ENCODE data around the gene RPS16. TPM values are rescaled to one million over a fixed set of nuclear protein-coding genes. Genes with fewer than 3 reads are reported as not detected.
"Not testable (repeated sequence)": the region's sequence is repeated elsewhere in the genome, so short reads cannot be mapped to it uniquely, and the experiment has no call there.

RPS16 gene
- total and polyA plus RNA-seq, 3 donors from 2014 or later: 628 to 1,146 (median 1,122) TPM

- Histone ChIP-seq H3K27ac (peak within 1 kb of the TSS; percentile 44 to 83), H3K9me3 (no peaks in the 10 kb centered on the region), H3K4me3 (peak within 1 kb of the TSS; percentile 81 to 98), H3K36me3 (ENCODE audit: low read depth, missing control alignments) (no peaks in the 10 kb centered on the region), H3K27me3 (no peaks in the 10 kb centered on the region), H3K4me1 (peaks cover 7% of the 10 kb centered on the region)
- DNase-seq: peak; percentile 97
- intact Hi-C loops (cut with DNase I; ENCODE audit: low total_unique reads): no loop called here
- WGBS, 2 donors: 1% methylated on average over 17 to 62 of the region's 62 CpGs
- TF ChIP-seq POLR2A (IDR thresholded peaks at IDR 0.05): peak; percentile 44
- peak in 1 of 3 experiments; percentile 13 for TF ChIP-seq CTCF (IDR thresholded peaks at IDR 0.05)
Measured at GRCh38 chr19:39480337-39481228, 44.8 kb upstream of the RPS16 start, which contains the start of gene TIMM50. TIMM50 (plus strand) TSS chr19:39480838; CDS start chr19:39480854, 16 bp downstream.

- Histone ChIP-seq H3K4me3 (peak overlapping the region in 1 of 2 donors; percentile 81), H3K27ac (peak overlapping the region; percentile 41 to 83), H3K4me1 (peaks cover 7% of the 10 kb centered on the region), H3K27me3 (no peaks in the 10 kb centered on the region), H3K9me3 (no peaks in the 10 kb centered on the region), H3K36me3 (ENCODE audit: low read depth, missing control alignments) (no peaks in the 10 kb centered on the region)
- intact Hi-C loops (cut with DNase I; ENCODE audit: low total_unique reads): no loop called here
- WGBS, 2 donors: 28 to 30% methylated on average over 10 of the region's 10 CpGs
- no peak for DNase-seq
- no peak for TF ChIP-seq CTCF (IDR thresholded peaks at IDR 0.05)
- TF ChIP-seq POLR2A (IDR thresholded peaks at IDR 0.05): no peak
Measured at GRCh38 chr19:39479916-39480315, 44.2 kb upstream of the RPS16 start.

- DNase-seq; H3K27me3 ChIP-seq; H3K9me3 ChIP-seq; H3K4me3 ChIP-seq; intact Hi-C loops (cut with DNase I; ENCODE audit: low total_unique reads); H3K4me1 ChIP-seq; H3K36me3 ChIP-seq (ENCODE audit: low read depth, missing control alignments): not testable (repeated sequence)
- peak overlapping the region in 1 of 2 donors; percentile 83 for H3K27ac ChIP-seq
- 70 to 77% methylated on average over 11 of the region's 11 CpGs for WGBS, 2 donors
Measured at GRCh38 chr19:39479319-39479801, 43.6 kb upstream of the RPS16 start.

GRCh38 chr19:39475748-39476147, 40.0 kb upstream of the RPS16 start:
- H3K27ac ChIP-seq: no peak overlapping the region
- 90 to 100% methylated on average over 2 of the region's 2 CpGs for WGBS, 2 donors
- no peaks in the 10 kb centered on the region for H3K9me3 ChIP-seq
- no peaks in the 10 kb centered on the region for H3K27me3 ChIP-seq
- H3K4me3 ChIP-seq: no peak overlapping the region
- H3K36me3 ChIP-seq (ENCODE audit: low read depth, missing control alignments): no peaks in the 10 kb centered on the region
- TF ChIP-seq POLR2A (IDR thresholded peaks at IDR 0.05) (no peak), CTCF (IDR thresholded peaks at IDR 0.05) (no peak)
- intact Hi-C loops (cut with DNase I; ENCODE audit: low total_unique reads): no loop called here
- H3K4me1 ChIP-seq: no peaks in the 10 kb centered on the region
- DNase-seq: no peak

GRCh38 chr19:39474139-39474620, 38.4 kb upstream of the RPS16 start:
- 62 to 65% methylated on average over 6 to 9 of the region's 9 CpGs for WGBS, 2 donors
- no peak overlapping the region for H3K4me3 ChIP-seq
- no peaks in the 10 kb centered on the region for H3K36me3 ChIP-seq (ENCODE audit: low read depth, missing control alignments)
- TF ChIP-seq POLR2A (IDR thresholded peaks at IDR 0.05) (no peak), CTCF (IDR thresholded peaks at IDR 0.05) (peak; percentile 17 to 81 (median 63))
- H3K27me3 ChIP-seq: no peaks in the 10 kb centered on the region
- no peak overlapping the region for H3K27ac ChIP-seq
- DNase-seq: peak; percentile 60
- no peaks in the 10 kb centered on the region for H3K9me3 ChIP-seq
- intact Hi-C loops (cut with DNase I; ENCODE audit: low total_unique reads): no loop called here
- H3K4me1 ChIP-seq: no peaks in the 10 kb centered on the region
